Osteocyte (in vitro differentiated cells): ENCODE results near the gene GRPR. TPM values are rescaled to one million over a fixed set of nuclear protein-coding genes. Genes with fewer than 3 reads are reported as not detected.
"Not testable (repeated sequence)": the region's sequence is repeated elsewhere in the genome, so short reads cannot be mapped to it uniquely, and the experiment has no call there.

Experiments
- DNase-seq: peaks from one replicate; pipeline ENCODE4 v3.0.0; 2021; ENCODE audit warnings: mixed read lengths; ENCODE audit not compliant: unreplicated experiment; ENCODE audit errors: extremely low spot score
- H3K27ac Mint-ChIP-seq: one replicate; pipeline ENCODE4 v1.8.0; 2021; ENCODE audit warnings: mild to moderate bottlenecking, mixed read lengths; ENCODE audit not compliant: unreplicated experiment
- H3K27me3 Mint-ChIP-seq: one replicate; pipeline ENCODE4 v1.8.0; 2021; ENCODE audit warnings: mixed read lengths; ENCODE audit not compliant: unreplicated experiment
- H3K36me3 Mint-ChIP-seq: one replicate; pipeline ENCODE4 v1.8.0; 2021; ENCODE audit warnings: mixed read lengths; ENCODE audit not compliant: unreplicated experiment
- H3K4me1 Mint-ChIP-seq: one replicate; pipeline ENCODE4 v1.8.0; 2021; ENCODE audit warnings: mixed read lengths; ENCODE audit not compliant: unreplicated experiment
- H3K4me3 Mint-ChIP-seq: one replicate; pipeline ENCODE4 v1.8.0; 2021; ENCODE audit warnings: mild to moderate bottlenecking, moderate library complexity, mixed read lengths; ENCODE audit not compliant: unreplicated experiment
- H3K9me3 Mint-ChIP-seq: one replicate; pipeline ENCODE4 v1.8.0; 2021; ENCODE audit warnings: mixed read lengths; ENCODE audit not compliant: unreplicated experiment
- total RNA-seq: library from RNA; stranded (reverse); gene quantifications from 2 replicates; pipeline ENCODE4 v1.2.1, GENCODE V29; 2021
- TF ChIP-seq, protein P1 (sequence below): fragments of 200-600 bp; sonication (generic); IDR thresholded peaks from 2 replicates; pipeline ENCODE4 v1.5.0; 2021; ENCODE audit warnings: antibody characterized with exemption, mild to moderate bottlenecking, moderate library complexity

GRPR gene
- total RNA-seq, 1 donor from 2014 or later = 4.0 TPM

DNA sequence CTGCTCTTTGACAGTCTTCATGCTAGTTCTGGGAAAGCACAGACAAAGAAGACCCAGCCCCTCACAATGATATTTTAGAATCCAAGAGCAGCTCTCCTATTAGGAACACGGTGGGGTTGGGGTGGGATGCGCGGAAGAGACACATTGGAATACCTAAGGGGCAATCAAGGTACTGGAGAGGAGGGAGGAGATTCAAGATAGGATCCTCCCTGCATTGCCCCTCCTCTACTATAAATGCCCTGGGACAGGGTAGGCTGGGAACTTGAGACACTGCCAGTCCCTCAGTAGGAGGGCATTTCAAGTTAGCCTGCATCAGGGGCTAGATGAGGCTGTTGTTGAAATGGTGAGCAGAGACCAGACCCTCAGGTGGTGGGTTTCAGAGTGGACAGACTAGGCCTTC is 49.0 kb downstream of the GRPR start:
- H3K9me3 Mint-ChIP-seq = no peaks in the 10 kb centered on the region
- H3K4me1 Mint-ChIP-seq = no peaks in the 10 kb centered on the region
- DNase-seq = no peak
- H3K4me3 Mint-ChIP-seq = no peak overlapping the region
- H3K27ac Mint-ChIP-seq = no peak overlapping the region
- TF ChIP-seq, protein P1, sequence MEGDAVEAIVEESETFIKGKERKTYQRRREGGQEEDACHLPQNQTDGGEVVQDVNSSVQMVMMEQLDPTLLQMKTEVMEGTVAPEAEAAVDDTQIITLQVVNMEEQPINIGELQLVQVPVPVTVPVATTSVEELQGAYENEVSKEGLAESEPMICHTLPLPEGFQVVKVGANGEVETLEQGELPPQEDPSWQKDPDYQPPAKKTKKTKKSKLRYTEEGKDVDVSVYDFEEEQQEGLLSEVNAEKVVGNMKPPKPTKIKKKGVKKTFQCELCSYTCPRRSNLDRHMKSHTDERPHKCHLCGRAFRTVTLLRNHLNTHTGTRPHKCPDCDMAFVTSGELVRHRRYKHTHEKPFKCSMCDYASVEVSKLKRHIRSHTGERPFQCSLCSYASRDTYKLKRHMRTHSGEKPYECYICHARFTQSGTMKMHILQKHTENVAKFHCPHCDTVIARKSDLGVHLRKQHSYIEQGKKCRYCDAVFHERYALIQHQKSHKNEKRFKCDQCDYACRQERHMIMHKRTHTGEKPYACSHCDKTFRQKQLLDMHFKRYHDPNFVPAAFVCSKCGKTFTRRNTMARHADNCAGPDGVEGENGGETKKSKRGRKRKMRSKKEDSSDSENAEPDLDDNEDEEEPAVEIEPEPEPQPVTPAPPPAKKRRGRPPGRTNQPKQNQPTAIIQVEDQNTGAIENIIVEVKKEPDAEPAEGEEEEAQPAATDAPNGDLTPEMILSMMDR = no peak
- H3K27me3 Mint-ChIP-seq = peaks cover 2% of the 10 kb centered on the region
- H3K36me3 Mint-ChIP-seq = no peaks in the 10 kb centered on the region

DNA sequence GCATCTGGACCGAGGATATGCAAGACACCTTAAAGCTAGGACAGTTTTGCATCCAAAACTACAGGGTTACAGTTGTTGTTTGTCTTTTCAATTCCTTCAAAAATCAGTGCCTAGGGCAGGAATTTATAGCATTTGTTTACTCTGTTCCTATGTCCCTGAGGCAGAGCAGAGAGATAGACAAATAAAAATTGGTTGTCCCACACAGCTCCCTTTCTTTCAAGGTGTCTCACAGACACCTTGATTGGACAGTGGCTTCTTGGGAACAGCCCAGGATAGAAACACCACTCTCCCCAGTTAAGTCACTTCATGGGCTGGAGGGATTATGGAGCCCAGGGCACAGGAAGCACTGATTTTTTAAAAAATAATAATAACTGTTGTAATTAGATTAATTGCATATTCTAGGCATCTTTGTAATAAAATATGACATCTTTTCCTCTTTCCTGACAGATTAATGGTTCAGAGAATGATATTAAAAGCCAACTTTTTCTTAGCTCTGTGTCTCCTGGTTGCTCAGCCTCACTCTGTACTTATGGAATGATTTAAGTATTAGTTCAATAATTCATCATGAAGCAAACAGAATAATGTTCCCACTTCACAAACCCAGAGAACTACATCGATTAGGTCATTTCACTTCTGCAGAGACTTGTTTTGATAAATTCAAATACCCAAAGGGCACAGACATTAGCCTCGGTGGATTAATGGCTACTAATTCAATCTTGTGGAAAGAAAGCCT is 52.1 kb downstream of the GRPR start:
- DNase-seq = no peak
- H3K36me3 Mint-ChIP-seq = no peaks in the 10 kb centered on the region
- H3K27me3 Mint-ChIP-seq = peaks cover 2% of the 10 kb centered on the region
- H3K4me3 Mint-ChIP-seq = no peak overlapping the region
- no peaks in the 10 kb centered on the region for H3K9me3 Mint-ChIP-seq
- no peaks in the 10 kb centered on the region for H3K4me1 Mint-ChIP-seq
- TF ChIP-seq, protein P1 = no peak
- H3K27ac Mint-ChIP-seq = no peak overlapping the region

DNA sequence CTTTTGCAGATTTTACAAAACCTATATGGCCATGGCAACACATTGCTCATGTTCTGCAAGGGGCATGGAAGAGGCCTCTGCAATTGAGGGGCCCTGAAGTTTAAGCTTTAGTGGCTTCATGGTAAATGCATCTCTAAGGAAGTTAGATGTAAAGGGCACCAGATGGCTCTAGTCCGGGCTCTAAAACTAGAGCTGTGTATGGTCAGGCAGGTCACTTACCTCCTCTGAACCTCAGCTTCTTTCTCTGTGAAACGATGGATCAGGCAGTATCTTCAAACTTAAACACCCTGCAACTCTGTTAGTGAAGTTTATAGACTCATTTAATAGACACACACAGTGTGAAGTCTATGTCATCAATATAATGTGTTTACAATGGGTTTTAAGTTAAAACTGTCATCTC is 53.9 kb downstream of the GRPR start:
- Mint-ChIP-seq H3K27me3 (peaks cover 2% of the 10 kb centered on the region), H3K4me1 (no peaks in the 10 kb centered on the region), H3K27ac (no peak overlapping the region), H3K9me3 (no peaks in the 10 kb centered on the region), H3K4me3 (no peak overlapping the region), H3K36me3 (no peaks in the 10 kb centered on the region)
- DNase-seq = no peak
- TF ChIP-seq, protein P1 = no peak

DNA sequence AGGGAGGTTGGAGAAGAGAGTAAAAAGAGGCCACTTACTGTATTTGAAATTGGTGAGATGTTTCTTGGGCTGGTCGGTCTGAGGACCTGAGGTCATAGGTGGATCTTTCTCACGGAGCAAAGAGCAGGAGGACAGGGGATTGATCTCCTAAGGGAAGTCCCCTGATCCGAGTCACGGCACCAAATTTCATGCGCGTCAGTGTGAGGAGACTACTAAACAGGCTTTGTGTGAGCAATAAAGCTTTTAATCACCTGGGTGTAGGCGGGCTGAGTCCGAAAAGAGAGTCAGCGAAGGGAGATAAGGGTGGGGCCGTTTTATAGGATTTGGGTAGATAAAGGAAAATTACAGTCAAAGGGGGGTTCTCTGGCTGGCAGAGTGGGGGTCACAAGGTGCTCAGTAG is 60.5 kb downstream of the GRPR start:
- H3K27ac Mint-ChIP-seq, H3K27me3 Mint-ChIP-seq, DNase-seq, H3K36me3 Mint-ChIP-seq, H3K9me3 Mint-ChIP-seq, H3K4me3 Mint-ChIP-seq: not testable (repeated sequence)
- H3K4me1 Mint-ChIP-seq = peaks cover 18% of the 10 kb centered on the region

DNA sequence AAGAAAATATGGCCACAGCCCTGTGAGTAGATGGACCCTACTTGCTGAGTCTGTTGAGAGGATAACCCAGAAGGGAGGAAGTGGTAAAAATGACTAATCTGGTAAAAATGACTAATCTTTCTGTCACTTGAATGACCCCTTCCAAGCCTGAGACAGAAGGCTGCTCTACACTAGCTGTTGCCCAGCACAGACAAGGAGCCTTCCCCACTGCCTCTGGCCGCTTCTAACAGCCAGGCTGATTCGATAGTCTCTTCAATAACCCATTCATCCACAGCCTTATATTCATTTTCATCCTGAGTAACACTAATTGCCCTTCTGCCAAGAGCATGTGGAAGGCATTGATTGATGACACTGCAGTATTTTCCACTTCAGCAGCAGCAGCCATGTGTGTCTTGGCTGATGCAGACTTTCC is 62.4 kb downstream of the GRPR start:
- DNase-seq = no peak
- Mint-ChIP-seq H3K4me3 (no peak overlapping the region), H3K9me3 (peaks cover 5% of the 10 kb centered on the region), H3K36me3 (peaks cover 1% of the 10 kb centered on the region), H3K27me3 (no peaks in the 10 kb centered on the region), H3K4me1 (peaks cover 18% of the 10 kb centered on the region), H3K27ac (peak overlapping the region; percentile 67)
- TF ChIP-seq, protein P1 = no peak
